ENCODE results near the gene ACTMAP.

DNA sequence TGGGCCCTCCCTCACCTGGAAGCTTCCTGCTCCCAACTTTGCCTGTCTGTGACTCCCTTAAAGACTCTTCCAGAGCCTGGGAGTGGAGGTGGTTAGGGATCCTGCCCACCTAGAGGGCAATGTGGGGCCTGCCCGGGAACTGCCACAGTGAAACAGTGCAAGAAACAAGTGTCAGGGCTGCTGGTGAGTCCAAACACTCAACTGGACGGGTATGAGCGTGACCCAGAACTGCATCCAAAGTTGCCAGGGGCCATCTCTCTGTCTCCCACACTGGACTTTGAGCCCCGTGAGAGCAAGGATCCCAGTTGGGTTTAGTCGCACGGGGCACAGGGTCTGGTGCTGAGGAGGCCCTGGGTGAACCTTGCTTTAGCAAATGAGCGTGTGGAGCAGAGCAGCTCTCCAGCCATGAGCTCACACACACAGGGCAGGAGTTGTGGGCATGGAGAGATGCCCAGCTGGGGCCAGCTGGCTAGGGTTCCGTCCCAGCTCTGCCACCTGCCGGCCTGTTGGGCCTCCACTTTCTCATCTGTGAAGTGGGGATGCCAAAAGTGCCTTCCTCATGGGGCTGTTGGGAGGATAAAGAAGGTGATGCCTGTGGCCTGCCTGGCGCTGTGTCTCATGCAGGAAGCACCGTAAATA lies 57.0 kb downstream of the ACTMAP start:
- TF ChIP-seq, protein P1, sequence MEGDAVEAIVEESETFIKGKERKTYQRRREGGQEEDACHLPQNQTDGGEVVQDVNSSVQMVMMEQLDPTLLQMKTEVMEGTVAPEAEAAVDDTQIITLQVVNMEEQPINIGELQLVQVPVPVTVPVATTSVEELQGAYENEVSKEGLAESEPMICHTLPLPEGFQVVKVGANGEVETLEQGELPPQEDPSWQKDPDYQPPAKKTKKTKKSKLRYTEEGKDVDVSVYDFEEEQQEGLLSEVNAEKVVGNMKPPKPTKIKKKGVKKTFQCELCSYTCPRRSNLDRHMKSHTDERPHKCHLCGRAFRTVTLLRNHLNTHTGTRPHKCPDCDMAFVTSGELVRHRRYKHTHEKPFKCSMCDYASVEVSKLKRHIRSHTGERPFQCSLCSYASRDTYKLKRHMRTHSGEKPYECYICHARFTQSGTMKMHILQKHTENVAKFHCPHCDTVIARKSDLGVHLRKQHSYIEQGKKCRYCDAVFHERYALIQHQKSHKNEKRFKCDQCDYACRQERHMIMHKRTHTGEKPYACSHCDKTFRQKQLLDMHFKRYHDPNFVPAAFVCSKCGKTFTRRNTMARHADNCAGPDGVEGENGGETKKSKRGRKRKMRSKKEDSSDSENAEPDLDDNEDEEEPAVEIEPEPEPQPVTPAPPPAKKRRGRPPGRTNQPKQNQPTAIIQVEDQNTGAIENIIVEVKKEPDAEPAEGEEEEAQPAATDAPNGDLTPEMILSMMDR (IDR thresholded peaks at IDR 0.05): no peak
- TF ChIP-seq POLR2AphosphoS5 (IDR thresholded peaks at IDR 0.05; ENCODE audit: insufficient read depth in 1 of 2, low read depth in 1 of 2) (no peak), POLR2A (IDR thresholded peaks at IDR 0.05) (no peak)

Measured in vagina (tissue), 2 donors.